Liver (tissue), 3 donors: Measurements from ENCODE around the gene ZNF799.

ENCODE experiments used
- ATF3 ChIP-seq: IDR thresholded peaks from 2 replicates; pipeline ENCODE4 v1.6.1; 2016; ENCODE audit warnings: antibody characterized with exemption
- FOXA1 ChIP-seq: IDR thresholded peaks from 2 replicates; pipeline ENCODE4 v1.6.1; 2016; ENCODE audit warnings: antibody characterized with exemption
- GABPA ChIP-seq, 2 donors: IDR thresholded peaks in 1 of 2; conservative IDR thresholded peaks in 1 of 2; 2 replicates each; pipeline ENCODE4 v1.6.1; 2016; ENCODE audit warnings: antibody characterized with exemption in 2 of 2, mild to moderate bottlenecking in 1 of 2, moderate library complexity in 1 of 2
- JUND ChIP-seq, 2 donors: IDR thresholded peaks; 2 replicates each; pipeline ENCODE4 v1.6.1; 2016; ENCODE audit warnings: antibody characterized with exemption in 2 of 2
- RAD21 ChIP-seq, 2 donors: IDR thresholded peaks; 2 replicates each; pipeline ENCODE4 v1.6.1; 2016; ENCODE audit warnings: antibody characterized with exemption in 2 of 2, mild to moderate bottlenecking in 2 of 2
- RXRA ChIP-seq, 2 donors: IDR thresholded peaks; 2 replicates each; pipeline ENCODE4 v1.6.1; 2017 to 2018; ENCODE audit warnings: antibody characterized with exemption in 2 of 2, mild to moderate bottlenecking in 1 of 2
- SP1 ChIP-seq: IDR thresholded peaks from 2 replicates; pipeline ENCODE4 v1.6.1; 2018; ENCODE audit warnings: antibody characterized with exemption, mild to moderate bottlenecking
- TAF1 ChIP-seq: conservative IDR thresholded peaks from 2 replicates; pipeline ENCODE4 v1.6.1; 2016; ENCODE audit warnings: antibody characterized with exemption, mild to moderate bottlenecking
- YY1 ChIP-seq: IDR thresholded peaks from 2 replicates; pipeline ENCODE4 v1.6.1; 2016; ENCODE audit warnings: antibody characterized with exemption, mild to moderate bottlenecking
- TF ChIP-seq, protein P1 (sequence below): fragments of 150-350 bp; IDR thresholded peaks from 2 replicates; pipeline ENCODE4 v1.5.1; 2017; ENCODE audit warnings: improper control_type of control experiment, low read depth, low read length; ENCODE audit not compliant: missing input control
- TF ChIP-seq, protein P2 (sequence below): IDR thresholded peaks from 2 replicates; pipeline ENCODE4 v1.6.1; 2016; ENCODE audit warnings: antibody characterized with exemption
- TF ChIP-seq, protein P3 (sequence below): IDR thresholded peaks from 2 replicates; pipeline ENCODE4 v1.6.1; 2016; ENCODE audit warnings: antibody characterized with exemption
- donor health status: healthy.
- donor health status: healthy.

DNA sequence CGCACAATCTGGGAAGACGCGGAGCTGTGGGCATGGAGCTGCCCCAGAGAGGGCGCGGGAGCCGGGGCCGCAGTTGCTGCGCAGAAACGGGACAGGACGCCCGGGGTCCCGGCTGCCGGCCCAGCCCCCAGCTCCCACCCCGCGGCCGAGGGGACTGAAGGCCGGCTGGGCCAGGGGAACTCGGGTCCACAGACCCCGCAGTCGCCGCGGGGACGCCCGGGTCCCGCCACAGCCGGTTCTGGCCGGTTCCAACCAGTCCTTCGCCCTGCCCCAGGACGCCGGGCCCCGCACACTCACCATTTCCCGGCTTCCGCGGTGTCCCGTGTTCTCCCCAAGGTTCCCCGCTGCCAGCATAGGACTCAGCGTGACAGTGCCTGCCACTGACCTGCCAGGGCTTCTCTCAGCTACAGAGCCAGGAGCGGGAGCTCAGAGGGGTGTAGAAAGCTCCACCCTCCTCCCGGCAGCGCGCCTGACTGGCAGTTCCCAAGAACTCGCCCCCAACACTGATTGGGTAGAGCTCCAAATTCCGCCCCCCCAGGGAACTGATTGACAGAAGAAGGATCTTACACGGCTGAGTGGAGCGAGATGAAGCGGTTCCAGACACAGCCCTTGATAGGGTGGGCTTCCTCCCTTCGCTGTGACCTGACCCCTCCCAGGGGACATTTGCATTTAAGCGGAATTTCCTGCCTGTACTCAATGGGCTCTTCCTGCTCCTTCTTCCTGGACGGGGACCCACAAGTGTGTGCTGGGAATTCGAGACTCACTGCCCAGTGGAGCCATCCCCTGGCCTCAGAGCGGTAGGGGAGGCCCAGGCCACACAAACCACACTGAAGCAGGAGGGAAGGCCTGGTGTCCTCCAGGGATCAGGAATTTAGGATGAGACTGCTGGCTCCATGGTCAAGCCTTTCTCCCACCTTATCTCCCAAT is 35.6 kb downstream of the ZNF799 start, which contains the start of gene ZNF442:
- TF ChIP-seq, protein P1, sequence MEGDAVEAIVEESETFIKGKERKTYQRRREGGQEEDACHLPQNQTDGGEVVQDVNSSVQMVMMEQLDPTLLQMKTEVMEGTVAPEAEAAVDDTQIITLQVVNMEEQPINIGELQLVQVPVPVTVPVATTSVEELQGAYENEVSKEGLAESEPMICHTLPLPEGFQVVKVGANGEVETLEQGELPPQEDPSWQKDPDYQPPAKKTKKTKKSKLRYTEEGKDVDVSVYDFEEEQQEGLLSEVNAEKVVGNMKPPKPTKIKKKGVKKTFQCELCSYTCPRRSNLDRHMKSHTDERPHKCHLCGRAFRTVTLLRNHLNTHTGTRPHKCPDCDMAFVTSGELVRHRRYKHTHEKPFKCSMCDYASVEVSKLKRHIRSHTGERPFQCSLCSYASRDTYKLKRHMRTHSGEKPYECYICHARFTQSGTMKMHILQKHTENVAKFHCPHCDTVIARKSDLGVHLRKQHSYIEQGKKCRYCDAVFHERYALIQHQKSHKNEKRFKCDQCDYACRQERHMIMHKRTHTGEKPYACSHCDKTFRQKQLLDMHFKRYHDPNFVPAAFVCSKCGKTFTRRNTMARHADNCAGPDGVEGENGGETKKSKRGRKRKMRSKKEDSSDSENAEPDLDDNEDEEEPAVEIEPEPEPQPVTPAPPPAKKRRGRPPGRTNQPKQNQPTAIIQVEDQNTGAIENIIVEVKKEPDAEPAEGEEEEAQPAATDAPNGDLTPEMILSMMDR: peak; percentile 65
- TF ChIP-seq, protein P2, sequence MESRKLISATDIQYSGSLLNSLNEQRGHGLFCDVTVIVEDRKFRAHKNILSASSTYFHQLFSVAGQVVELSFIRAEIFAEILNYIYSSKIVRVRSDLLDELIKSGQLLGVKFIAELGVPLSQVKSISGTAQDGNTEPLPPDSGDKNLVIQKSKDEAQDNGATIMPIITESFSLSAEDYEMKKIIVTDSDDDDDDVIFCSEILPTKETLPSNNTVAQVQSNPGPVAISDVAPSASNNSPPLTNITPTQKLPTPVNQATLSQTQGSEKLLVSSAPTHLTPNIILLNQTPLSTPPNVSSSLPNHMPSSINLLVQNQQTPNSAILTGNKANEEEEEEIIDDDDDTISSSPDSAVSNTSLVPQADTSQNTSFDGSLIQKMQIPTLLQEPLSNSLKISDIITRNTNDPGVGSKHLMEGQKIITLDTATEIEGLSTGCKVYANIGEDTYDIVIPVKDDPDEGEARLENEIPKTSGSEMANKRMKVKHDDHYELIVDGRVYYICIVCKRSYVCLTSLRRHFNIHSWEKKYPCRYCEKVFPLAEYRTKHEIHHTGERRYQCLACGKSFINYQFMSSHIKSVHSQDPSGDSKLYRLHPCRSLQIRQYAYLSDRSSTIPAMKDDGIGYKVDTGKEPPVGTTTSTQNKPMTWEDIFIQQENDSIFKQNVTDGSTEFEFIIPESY: peak; percentile 75
- TF ChIP-seq JUND (IDR thresholded peaks at IDR 0.05): no peak
- peak; percentile 56 for TF ChIP-seq YY1
- no peak for TF ChIP-seq FOXA1
- TF ChIP-seq TAF1: peak; percentile 89
- no peak for TF ChIP-seq ATF3
- peak; percentile 83 to 84 for TF ChIP-seq RAD21 (IDR thresholded peaks at IDR 0.05)
- TF ChIP-seq GABPA (IDR thresholded peaks at IDR 0.05 in 1 of 2, conservative IDR thresholded peaks at IDR 0.05 in 1 of 2): peak; percentile 20 to 74
- TF ChIP-seq RXRA (IDR thresholded peaks at IDR 0.05): peak; percentile 53 to 80
- peak; percentile 86 for TF ChIP-seq SP1
- TF ChIP-seq, protein P3, sequence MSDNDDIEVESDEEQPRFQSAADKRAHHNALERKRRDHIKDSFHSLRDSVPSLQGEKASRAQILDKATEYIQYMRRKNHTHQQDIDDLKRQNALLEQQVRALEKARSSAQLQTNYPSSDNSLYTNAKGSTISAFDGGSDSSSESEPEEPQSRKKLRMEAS: peak; percentile 78
